GM12878 (cell line): ENCODE results near the gene ITIH5. TPM values are rescaled to one million over a fixed set of nuclear protein-coding genes. Genes with fewer than 3 reads are reported as not detected.
"Not testable (repeated sequence)": the region's sequence is repeated elsewhere in the genome, so short reads cannot be mapped to it uniquely, and the experiment has no call there.

ENCODE experiments used
- ATAC-seq: fragments of 200-7000 bp; cut with Tn5 transposase; 3 replicates; pipeline ENCODE4 v1.9.1; 2020; ENCODE audit warnings: mild to moderate bottlenecking, moderate library complexity
- BruUV-seq: library from RNA; stranded (reverse); fragments of 400-500 nt; replicated peaks from 2 replicates; lab custom pipeline; 2021; lab: Mats Ljungman, UMichigan
- CTCF ChIA-PET: fragments of 300-600 bp; sonication (Branson Sonifier 250); formaldehyde crosslinking; extraction: SDS; loops from one replicate; lab custom pipeline; 2021; ENCODE audit warnings: inconsistent platforms; lab: Yijun Ruan, JAX
- POLR2A ChIA-PET: fragments of 350-600 bp; formaldehyde crosslinking; extraction: SDS; loops from one replicate; lab custom pipeline; 2021; ENCODE audit warnings: inconsistent platforms; lab: Charles Lee
- RAD21 ChIA-PET: fragments of 300-600 bp; sonication (Branson Sonifier 250); formaldehyde crosslinking; loops from one replicate; lab custom pipeline; 2023; ENCODE audit warnings: antibody characterized with exemption; ENCODE audit not compliant: unreplicated experiment; lab: Charles Lee
- SMC1A ChIA-PET: fragments of 300-600 bp; sonication (Branson Sonifier 250); formaldehyde crosslinking; loops from one replicate; lab custom pipeline; 2023; ENCODE audit not compliant: unreplicated experiment, uncharacterized antibody; lab: Charles Lee
- DNase-seq: peaks from one replicate; pipeline ENCODE4 v3.0.0-alpha.2; 2011; ENCODE audit warnings: low read depth, low spot score
- FAIRE-seq: peaks from 3 replicates; lab custom pipeline; 2011; peaks lifted over from hg19 to GRCh38; lab: Jason Lieb, UNC
- H2AFZ ChIP-seq: 2 replicates; pipeline ENCODE4 v1.6.0; 2011; ENCODE audit warnings: low read depth, low read length, control low read depth; ENCODE audit not compliant: control insufficient read depth
- H3K27ac ChIP-seq: 2 replicates; pipeline ENCODE4 v1.5.1; 2011; ENCODE audit warnings: control low read depth; ENCODE audit not compliant: control insufficient read depth, insufficient read depth
- H3K27me3 ChIP-seq, 2 experiments: replicated peaks in 1 of 2; 2 replicates each; pipeline versions ENCODE4 v1.6.0 to v1.6.1; 2011; ENCODE audit warnings: low read length in 1 of 2; ENCODE audit not compliant: control insufficient read depth in 2 of 2, insufficient read depth in 2 of 2
- H3K36me3 ChIP-seq, 2 experiments: 2 replicates each; pipeline ENCODE4 v1.5.1; 2011; ENCODE audit warnings: low read length in 1 of 2; ENCODE audit not compliant: control insufficient read depth in 2 of 2, insufficient read depth in 2 of 2
- H3K4me1 ChIP-seq: 2 replicates; pipeline ENCODE4 v1.6.1; 2011; ENCODE audit warnings: mild to moderate bottlenecking, low read length, moderate library complexity, mixed read lengths; ENCODE audit not compliant: control insufficient read depth, insufficient read depth
- H3K4me2 ChIP-seq: 2 replicates; pipeline ENCODE4 v1.6.0; 2011; ENCODE audit warnings: control low read depth; ENCODE audit not compliant: control insufficient read depth, insufficient read depth
- H3K4me3 ChIP-seq: fragments of 200-600 bp; sonication (generic); 2 replicates; pipeline ENCODE4 v1.5.1; 2016
- H3K79me2 ChIP-seq: 2 replicates; pipeline ENCODE4 v1.6.0; 2011; ENCODE audit warnings: low read length; ENCODE audit not compliant: control insufficient read depth, insufficient read depth
- H3K9ac ChIP-seq: 2 replicates; pipeline ENCODE4 v1.8.0; 2011; ENCODE audit warnings: low read length, control low read depth, mixed read lengths; ENCODE audit not compliant: control insufficient read depth, insufficient read depth
- H3K9me3 ChIP-seq: replicated peaks from 3 replicates; pipeline ENCODE4 v1.5.1; 2011; ENCODE audit warnings: mild to moderate bottlenecking, low read length; ENCODE audit not compliant: control insufficient read depth, insufficient read depth
- H4K20me1 ChIP-seq: 2 replicates; pipeline ENCODE4 v1.6.0; 2011; ENCODE audit not compliant: control insufficient read depth, insufficient read depth
- ATF2 ChIP-seq: IDR thresholded peaks from 2 replicates; pipeline ENCODE4 v1.6.1; 2012; ENCODE audit warnings: low read length, inconsistent platforms
- CEBPB ChIP-seq, 2 experiments: fragments of 150-350 bp in 1 of 2; IDR thresholded peaks; 2 replicates each; pipeline ENCODE4 v1.6.1; 2012 to 2014; ENCODE audit warnings: low read depth in 2 of 2, low read length in 2 of 2, borderline replicate concordance in 1 of 2, inconsistent platforms in 1 of 2
- E4F1 ChIP-seq: fragments of 450-650 bp; IDR thresholded peaks from 2 replicates; pipeline ENCODE4 v1.6.1; 2018; ENCODE audit warnings: borderline replicate concordance, mild to moderate bottlenecking; ENCODE audit not compliant: partially characterized antibody
- HCFC1 ChIP-seq: fragments of 150-350 bp; IDR thresholded peaks from 2 replicates; pipeline ENCODE4 v1.6.1; 2014; ENCODE audit warnings: low read length
- PAX5 ChIP-seq: IDR thresholded peaks from 2 replicates; pipeline ENCODE4 v1.6.1; 2011; ENCODE audit warnings: low read depth, low read length, borderline replicate concordance
- PAX8 ChIP-seq: fragments of 450-650 bp; IDR thresholded peaks from 2 replicates; pipeline ENCODE4 v1.6.1; 2017; ENCODE audit warnings: mild to moderate bottlenecking, moderate library complexity
- PML ChIP-seq: IDR thresholded peaks from 2 replicates; pipeline ENCODE4 v1.6.1; 2012; ENCODE audit warnings: low read length, inconsistent platforms
- RBBP5 ChIP-seq: fragments of 200-600 bp; sonication (generic); conservative IDR thresholded peaks from 2 replicates; pipeline ENCODE4 v1.6.1; 2016
- SMARCA5 ChIP-seq: fragments of 450-650 bp; IDR thresholded peaks from 2 replicates; pipeline ENCODE4 v1.6.1; 2017; ENCODE audit warnings: mild to moderate bottlenecking
- SP1 ChIP-seq: IDR thresholded peaks from one replicate; pipeline ENCODE4 v1.6.1; 2011; ENCODE audit warnings: low read depth, low read length
- SRF ChIP-seq, 2 experiments: IDR thresholded peaks; 2 replicates each; pipeline ENCODE4 v1.6.1; 2011; ENCODE audit warnings: low read depth in 2 of 2, low read length in 2 of 2, mild to moderate bottlenecking in 1 of 2, moderate library complexity in 1 of 2
- YBX1 ChIP-seq: fragments of 450-650 bp; IDR thresholded peaks from 2 replicates; pipeline ENCODE4 v1.6.1; 2016; ENCODE audit warnings: antibody characterized with exemption
- WGBS: methylation state at CpG from one replicate; pipeline ENCODE4 v1.1.6; 2016; ENCODE audit warnings: low lambda C conversion rate; ENCODE audit not compliant: insufficient replicate concordance, insufficient coverage; ENCODE audit errors: missing lambda C conversion rate; 5-methylcytosine and 5-hydroxymethylcytosine counted together
- in situ Hi-C: fragments of 300-500 bp; cut with MboI; formaldehyde crosslinking; loops from 9 replicates; pipeline ENCODE4 v1.14.3; 2018; ENCODE audit warnings: mixed read lengths
- intact Hi-C: fragments of 100-400 bp; cut with micrococcal nuclease; formaldehyde crosslinking; loops from one replicate; pipeline ENCODE4 v1.14.2; 2022; ENCODE audit not compliant: unreplicated experiment
- polyA plus RNA-seq, 11 experiments: library from polyadenylated mRNA; depleted of rRNA in 4 of 11; unstranded in 6 of 11; stranded (reverse) in 5 of 11; fragments of >200 nt; fragmentation: Nextera tagmentation in 4 of 11; fragmentation: Illumina TruSeq in 1 of 11; extraction: Ambion mirVana in 4 of 11; extraction: Trizol in 1 of 11; gene quantifications; 1 replicate in 1 of 11; 2 replicates in 10 of 11; pipeline versions ENCODE4 v1.2.1 to v1.2.3, GENCODE V29; 2011 to 2016; ENCODE audit warnings: inconsistent platforms in 2 of 11, missing spikeins in 2 of 11, low read depth in 1 of 11
- total RNA-seq, 4 experiments: library from RNA; depleted of rRNA in 3 of 4; stranded (reverse); fragments of >200 nt in 3 of 4; fragmentation: Illumina TruSeq in 1 of 4; extraction: Trizol in 1 of 4; gene quantifications; 2 replicates each; pipeline versions ENCODE4 v1.2.1 to v1.2.3, GENCODE V29; 2013 to 2021
- TF ChIP-seq, protein P1 (sequence below): fragments of 450-650 bp; IDR thresholded peaks from 2 replicates; pipeline ENCODE4 v1.6.1; 2016; ENCODE audit warnings: mild to moderate bottlenecking

ITIH5 gene
- total and polyA plus RNA-seq, 10 of the 15 experiments (the other 5 are each of a cell fraction or from before 2014, with no cell fraction given) = 0.14 to 0.43 (median 0.21) TPM; not detected in 7

DNA sequence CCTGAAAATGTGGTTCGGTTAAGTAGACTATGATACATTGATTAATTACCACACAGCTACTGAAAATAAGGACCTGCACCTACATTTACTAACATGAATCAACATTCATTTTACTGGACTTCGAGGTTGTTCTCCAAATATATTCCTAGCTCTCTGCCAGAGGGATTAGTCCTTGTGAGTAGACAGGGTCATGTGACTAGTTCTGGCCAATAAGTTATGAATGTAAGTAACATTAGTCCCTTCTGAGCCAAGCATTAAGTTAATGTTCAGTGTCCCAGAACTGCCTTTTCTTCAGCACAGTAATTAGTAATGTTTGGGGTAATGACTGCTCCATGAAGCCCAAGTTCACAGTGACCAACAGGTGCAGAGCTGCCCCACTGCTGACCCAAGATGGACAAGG lies 9.2 kb downstream of the ITIH5 start:
- in situ Hi-C loops = no loop called here

DNA sequence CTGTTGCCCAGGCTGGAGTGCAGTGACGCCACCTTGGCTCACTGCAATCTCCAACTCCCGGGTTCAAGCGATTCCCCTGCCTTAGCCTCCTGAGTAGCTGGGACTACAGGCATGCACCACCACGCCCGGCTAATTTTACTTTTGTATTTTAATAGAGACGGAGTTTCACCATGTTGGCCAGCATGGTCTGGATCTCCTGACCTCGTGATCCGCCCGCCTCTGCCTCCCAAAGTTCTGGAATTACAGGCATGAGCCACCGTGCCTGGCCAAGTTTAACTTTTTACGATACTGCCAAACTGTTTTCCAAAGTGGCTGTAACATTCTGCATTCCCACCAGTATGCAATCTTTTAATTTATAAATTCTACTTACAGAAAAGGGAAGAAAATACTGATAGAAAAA lies 9.7 kb downstream of the ITIH5 start:
- POLR2A ChIA-PET, H4K20me1 ChIP-seq, DNase-seq, RAD21 ChIA-PET, ATAC-seq, H3K27me3 ChIP-seq, intact Hi-C loops, H3K9ac ChIP-seq, FAIRE-seq, H3K4me2 ChIP-seq, H3K4me3 ChIP-seq, BruUV-seq, H3K79me2 ChIP-seq, H3K4me1 ChIP-seq, H3K36me3 ChIP-seq, CTCF ChIA-PET, H3K9me3 ChIP-seq, H2AFZ ChIP-seq, H3K27ac ChIP-seq, in situ Hi-C loops: not testable (repeated sequence)
- WGBS = 26% methylated on average over 7 of the region's 11 CpGs
- SMC1A ChIA-PET = interaction anchor here (0.7 kb wide), 1 partner anchor 1310 kb away, joined by 3 read pairs; no protein-coding TSS in a partner anchor

More for the DNA sequence above, 9.2 kb downstream of the ITIH5 start:
- Histone ChIP-seq H3K79me2 (no peaks in the 10 kb centered on the region), H3K4me3 (no peak overlapping the region), H2AFZ (no peak overlapping the region), H3K27me3 (peaks cover 0 to 2% of the 10 kb centered on the region in 2 experiments; a peak in 2 of 4 replicates), H3K27ac (no peak overlapping the region), H3K9me3 (no peaks in the 10 kb centered on the region), H3K4me2 (no peak overlapping the region), H3K4me1 (no peaks in the 10 kb centered on the region), H4K20me1 (no peaks in the 10 kb centered on the region), H3K36me3 (no peaks in the 10 kb centered on the region), H3K9ac (no peak overlapping the region)
- intact Hi-C loops = no loop called here
- FAIRE-seq (no peak), ATAC-seq (no peak), DNase-seq (no peak)
- RAD21 ChIA-PET = no interaction called here
- WGBS = 50% methylated on average over 2 of the region's 2 CpGs
- CTCF ChIA-PET = no interaction called here
- POLR2A ChIA-PET = no interaction called here
- TF ChIP-seq SP1 (no peak), CEBPB (IDR thresholded peaks at IDR 0.05; ENCODE audit: borderline replicate concordance in 1 of 2, low read depth in 2 of 2, low read length in 2 of 2) (no peak), RBBP5 (no peak), PAX8 (no peak), HCFC1 (no peak), SMARCA5 (no peak), ATF2 (no peak), SRF (IDR thresholded peaks at IDR 0.05; ENCODE audit: low read depth in 2 of 2, low read length in 2 of 2) (no peak), YBX1 (no peak), PML (no peak), E4F1 (no peak), PAX5 (no peak)
- TF ChIP-seq, protein P1, sequence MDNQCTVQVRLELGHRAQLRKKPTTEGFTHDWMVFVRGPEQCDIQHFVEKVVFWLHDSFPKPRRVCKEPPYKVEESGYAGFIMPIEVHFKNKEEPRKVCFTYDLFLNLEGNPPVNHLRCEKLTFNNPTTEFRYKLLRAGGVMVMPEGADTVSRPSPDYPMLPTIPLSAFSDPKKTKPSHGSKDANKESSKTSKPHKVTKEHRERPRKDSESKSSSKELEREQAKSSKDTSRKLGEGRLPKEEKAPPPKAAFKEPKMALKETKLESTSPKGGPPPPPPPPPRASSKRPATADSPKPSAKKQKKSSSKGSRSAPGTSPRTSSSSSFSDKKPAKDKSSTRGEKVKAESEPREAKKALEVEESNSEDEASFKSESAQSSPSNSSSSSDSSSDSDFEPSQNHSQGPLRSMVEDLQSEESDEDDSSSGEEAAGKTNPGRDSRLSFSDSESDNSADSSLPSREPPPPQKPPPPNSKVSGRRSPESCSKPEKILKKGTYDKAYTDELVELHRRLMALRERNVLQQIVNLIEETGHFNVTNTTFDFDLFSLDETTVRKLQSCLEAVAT = no peak
- SMC1A ChIA-PET = interaction anchor here (0.7 kb wide), 1 partner anchor 1311 kb away, joined by 3 read pairs; no protein-coding TSS in a partner anchor
- BruUV-seq = no TSS peak
